Mammary epithelial cell (primary cell): ENCODE data around the gene HENMT1.

Experiments used
- EZH2 ChIP-seq: IDR thresholded peaks from 2 replicates; pipeline ENCODE4 v1.6.1; 2012; ENCODE audit warnings: low read length, inconsistent platforms, borderline replicate concordance
- TF ChIP-seq, protein P1 (sequence below), 2 donors: IDR thresholded peaks in 1 of 2; conservative IDR thresholded peaks in 1 of 2; 2 replicates each; pipeline ENCODE4 v1.5.1; 2011 to 2012; ENCODE audit warnings: inconsistent platforms in 2 of 2, low read length in 2 of 2, mild to moderate bottlenecking in 2 of 2, control low read depth in 1 of 2, low read depth in 1 of 2; ENCODE audit not compliant: insufficient read depth in 1 of 2; ENCODE audit errors: extremely low read depth in 1 of 2

DNA sequence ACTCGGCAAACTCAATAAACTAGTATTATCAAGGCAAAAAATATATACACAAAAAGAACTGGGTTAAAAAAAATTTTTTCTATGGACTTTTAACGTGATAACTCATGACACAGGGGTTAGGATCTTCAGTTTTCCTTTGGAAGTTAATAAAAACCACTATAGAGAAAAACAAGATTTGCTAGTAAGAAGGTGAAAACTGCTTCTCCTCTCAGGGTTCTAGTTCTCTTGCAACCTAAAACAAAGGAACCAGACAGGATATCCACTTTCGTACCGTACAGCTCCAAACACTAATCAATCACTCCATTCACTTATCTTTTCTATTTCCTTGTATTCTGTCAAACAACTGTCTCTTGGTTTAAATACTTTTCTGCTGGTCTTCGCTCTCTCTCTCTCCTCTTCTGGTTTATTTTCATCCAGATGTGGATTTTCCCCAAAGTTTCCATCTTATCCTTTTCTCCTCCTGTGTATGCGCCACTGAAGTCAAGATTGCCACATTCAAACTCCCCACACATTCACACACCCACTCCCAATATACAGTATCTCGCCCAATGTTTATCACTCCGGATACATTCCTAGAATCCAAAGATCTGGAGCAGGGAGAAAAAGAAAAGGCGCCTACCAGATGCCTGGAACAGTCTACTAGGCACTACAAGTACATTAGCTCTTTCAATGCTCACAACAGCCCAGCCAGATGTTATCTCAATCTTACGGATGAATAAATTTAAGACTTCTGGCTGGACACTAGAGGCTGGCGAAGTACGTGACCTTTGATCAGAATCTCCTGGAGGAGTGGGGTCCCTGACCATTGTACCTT is 30.4 kb upstream of the HENMT1 start:
- TF ChIP-seq, protein P1, sequence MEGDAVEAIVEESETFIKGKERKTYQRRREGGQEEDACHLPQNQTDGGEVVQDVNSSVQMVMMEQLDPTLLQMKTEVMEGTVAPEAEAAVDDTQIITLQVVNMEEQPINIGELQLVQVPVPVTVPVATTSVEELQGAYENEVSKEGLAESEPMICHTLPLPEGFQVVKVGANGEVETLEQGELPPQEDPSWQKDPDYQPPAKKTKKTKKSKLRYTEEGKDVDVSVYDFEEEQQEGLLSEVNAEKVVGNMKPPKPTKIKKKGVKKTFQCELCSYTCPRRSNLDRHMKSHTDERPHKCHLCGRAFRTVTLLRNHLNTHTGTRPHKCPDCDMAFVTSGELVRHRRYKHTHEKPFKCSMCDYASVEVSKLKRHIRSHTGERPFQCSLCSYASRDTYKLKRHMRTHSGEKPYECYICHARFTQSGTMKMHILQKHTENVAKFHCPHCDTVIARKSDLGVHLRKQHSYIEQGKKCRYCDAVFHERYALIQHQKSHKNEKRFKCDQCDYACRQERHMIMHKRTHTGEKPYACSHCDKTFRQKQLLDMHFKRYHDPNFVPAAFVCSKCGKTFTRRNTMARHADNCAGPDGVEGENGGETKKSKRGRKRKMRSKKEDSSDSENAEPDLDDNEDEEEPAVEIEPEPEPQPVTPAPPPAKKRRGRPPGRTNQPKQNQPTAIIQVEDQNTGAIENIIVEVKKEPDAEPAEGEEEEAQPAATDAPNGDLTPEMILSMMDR (conservative IDR thresholded peaks at IDR 0.05 in 1 of 2, IDR thresholded peaks at IDR 0.05 in 1 of 2; ENCODE audit: extremely low read depth in 1 of 2, insufficient read depth in 1 of 2, low read depth in 1 of 2, low read length in 2 of 2) = no peak
- TF ChIP-seq EZH2 = no peak
